A673 (cell line): ENCODE data around the gene ARSG. TPM values are rescaled to one million over a fixed set of nuclear protein-coding genes. Genes with fewer than 3 reads are reported as not detected.

Experiments used
- BruUV-seq: library from RNA; stranded (reverse); fragments of 400-500 nt; replicated peaks from 2 replicates; lab custom pipeline; 2021; lab: Mats Ljungman, UMichigan
- CTCF ChIA-PET: fragments of 300-600 bp; sonication (Branson Sonifier 250); formaldehyde crosslinking; loops from one replicate; lab custom pipeline; 2022; ENCODE audit warnings: antibody characterized with exemption; lab: Charles Lee
- POLR2A ChIA-PET: fragments of 300-600 bp; sonication (Branson Sonifier 250); formaldehyde crosslinking; loops from one replicate; lab custom pipeline; 2022; ENCODE audit warnings: antibody characterized with exemption; ENCODE audit not compliant: low non-redundant PET; lab: Charles Lee
- DNase-seq: peaks from one replicate; pipeline ENCODE4 v3.0.0-alpha.2; 2015; ENCODE audit warnings: low spot score
- H3K27ac ChIP-seq: fragments of 200-600 bp; sonication (generic); 2 replicates; pipeline ENCODE4 v1.5.1; 2016; ENCODE audit warnings: mixed run types, low read depth, mild to moderate bottlenecking, mixed read lengths, antibody characterized with exemption, low read length; ENCODE audit not compliant: poor library complexity, severe bottlenecking
- H3K27me3 ChIP-seq: fragments of 200-600 bp; sonication (generic); replicated peaks from 2 replicates; pipeline ENCODE4 v1.6.1; 2017; ENCODE audit warnings: mixed run types, low read depth, mild to moderate bottlenecking, mixed read lengths, antibody characterized with exemption, low read length; ENCODE audit not compliant: insufficient read depth, poor library complexity
- H3K36me3 ChIP-seq: fragments of 200-600 bp; sonication (generic); 2 replicates; pipeline ENCODE4 v1.6.1; 2016; ENCODE audit warnings: mixed run types, mild to moderate bottlenecking, mixed read lengths, antibody characterized with exemption, low read length; ENCODE audit not compliant: insufficient read depth, poor library complexity, severe bottlenecking
- H3K4me1 ChIP-seq: fragments of 200-600 bp; sonication (generic); 2 replicates; pipeline ENCODE4 v1.6.1; 2017; ENCODE audit warnings: mixed run types, mild to moderate bottlenecking, mixed read lengths, antibody characterized with exemption, low read length; ENCODE audit not compliant: insufficient read depth, poor library complexity, severe bottlenecking
- H3K4me3 ChIP-seq: fragments of 200-600 bp; sonication (generic); 2 replicates; pipeline ENCODE4 v1.5.1; 2016; ENCODE audit warnings: low read depth, mixed run types, mild to moderate bottlenecking, mixed read lengths, low read length; ENCODE audit not compliant: poor library complexity, severe bottlenecking
- H3K9me3 ChIP-seq: fragments of 200-600 bp; sonication (generic); 2 replicates; pipeline ENCODE4 v1.6.1; 2016; ENCODE audit warnings: mixed run types, low read depth, mild to moderate bottlenecking, mixed read lengths, antibody characterized with exemption, low read length; ENCODE audit not compliant: poor library complexity, severe bottlenecking
- EZH2 ChIP-seq: fragments of 200-600 bp; sonication (generic); IDR thresholded peaks from 2 replicates; pipeline ENCODE4 v1.6.1; 2017; ENCODE audit warnings: borderline replicate concordance, low read depth, mild to moderate bottlenecking, mixed read lengths, antibody characterized with exemption, low read length; ENCODE audit not compliant: poor library complexity, severe bottlenecking
- intact Hi-C: fragments of 100-400 bp; cut with micrococcal nuclease; formaldehyde crosslinking; loops from one replicate; pipeline ENCODE4 v1.10.0; 2022; ENCODE audit not compliant: unreplicated experiment
- total RNA-seq: library from RNA; stranded (reverse); gene quantifications from 2 replicates; pipeline ENCODE4 v1.2.3, GENCODE V29; 2021
- TF ChIP-seq, protein P1 (sequence below): fragments of 300-800, 200-600 bp; sonication (generic); conservative IDR thresholded peaks from 2 replicates; pipeline ENCODE4 v1.5.1; 2017; ENCODE audit warnings: low read depth, mild to moderate bottlenecking, antibody characterized with exemption, low read length, moderate library complexity, mixed read lengths

ARSG gene
- total RNA-seq, 1 experiment from 2014 or later: 1.0 TPM

DNA sequence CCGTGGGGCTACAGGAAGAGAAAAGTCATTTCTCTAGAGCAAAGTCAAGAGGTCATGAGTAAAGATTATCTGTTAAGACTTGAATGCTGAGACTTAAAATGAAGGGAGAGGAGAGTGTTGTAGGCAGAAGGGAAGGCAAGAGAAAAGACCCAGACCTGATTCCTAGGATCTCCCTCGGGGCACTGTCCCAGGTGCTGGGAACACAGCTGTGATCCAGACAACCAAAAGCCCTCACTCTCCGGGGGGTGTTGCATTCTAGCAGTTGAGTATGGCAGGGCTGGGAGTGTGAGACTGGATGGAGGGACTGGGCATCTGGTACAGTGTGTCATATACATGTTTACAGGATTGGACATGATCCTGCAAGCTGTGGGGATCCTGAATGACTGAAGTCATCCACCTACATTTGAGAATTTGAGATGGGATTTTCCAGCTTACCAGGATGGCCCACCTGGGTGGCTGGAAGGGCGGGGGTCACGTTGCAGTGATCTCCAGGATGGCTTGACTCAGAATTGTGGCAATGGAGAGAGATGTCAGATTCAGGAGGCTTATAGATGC lies 29.1 kb downstream of the ARSG start:
- BruUV-seq: no TSS peak
- no peaks in the 10 kb centered on the region for H3K9me3 ChIP-seq
- H3K4me3 ChIP-seq: no peak overlapping the region
- ChIA-PET CTCF (interaction anchor here (0.6 kb wide), 1 partner anchor 107 kb away, joined by 5 read pairs; no protein-coding TSS in a partner anchor), POLR2A (no interaction called here)
- TF ChIP-seq EZH2: no peak
- TF ChIP-seq, protein P1, sequence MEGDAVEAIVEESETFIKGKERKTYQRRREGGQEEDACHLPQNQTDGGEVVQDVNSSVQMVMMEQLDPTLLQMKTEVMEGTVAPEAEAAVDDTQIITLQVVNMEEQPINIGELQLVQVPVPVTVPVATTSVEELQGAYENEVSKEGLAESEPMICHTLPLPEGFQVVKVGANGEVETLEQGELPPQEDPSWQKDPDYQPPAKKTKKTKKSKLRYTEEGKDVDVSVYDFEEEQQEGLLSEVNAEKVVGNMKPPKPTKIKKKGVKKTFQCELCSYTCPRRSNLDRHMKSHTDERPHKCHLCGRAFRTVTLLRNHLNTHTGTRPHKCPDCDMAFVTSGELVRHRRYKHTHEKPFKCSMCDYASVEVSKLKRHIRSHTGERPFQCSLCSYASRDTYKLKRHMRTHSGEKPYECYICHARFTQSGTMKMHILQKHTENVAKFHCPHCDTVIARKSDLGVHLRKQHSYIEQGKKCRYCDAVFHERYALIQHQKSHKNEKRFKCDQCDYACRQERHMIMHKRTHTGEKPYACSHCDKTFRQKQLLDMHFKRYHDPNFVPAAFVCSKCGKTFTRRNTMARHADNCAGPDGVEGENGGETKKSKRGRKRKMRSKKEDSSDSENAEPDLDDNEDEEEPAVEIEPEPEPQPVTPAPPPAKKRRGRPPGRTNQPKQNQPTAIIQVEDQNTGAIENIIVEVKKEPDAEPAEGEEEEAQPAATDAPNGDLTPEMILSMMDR: no peak
- no peak for DNase-seq
- intact Hi-C loops: no loop called here
- no peak overlapping the region for H3K27ac ChIP-seq
- H3K36me3 ChIP-seq: no peaks in the 10 kb centered on the region
- no peaks in the 10 kb centered on the region for H3K27me3 ChIP-seq
- H3K4me1 ChIP-seq: no peaks in the 10 kb centered on the region

DNA sequence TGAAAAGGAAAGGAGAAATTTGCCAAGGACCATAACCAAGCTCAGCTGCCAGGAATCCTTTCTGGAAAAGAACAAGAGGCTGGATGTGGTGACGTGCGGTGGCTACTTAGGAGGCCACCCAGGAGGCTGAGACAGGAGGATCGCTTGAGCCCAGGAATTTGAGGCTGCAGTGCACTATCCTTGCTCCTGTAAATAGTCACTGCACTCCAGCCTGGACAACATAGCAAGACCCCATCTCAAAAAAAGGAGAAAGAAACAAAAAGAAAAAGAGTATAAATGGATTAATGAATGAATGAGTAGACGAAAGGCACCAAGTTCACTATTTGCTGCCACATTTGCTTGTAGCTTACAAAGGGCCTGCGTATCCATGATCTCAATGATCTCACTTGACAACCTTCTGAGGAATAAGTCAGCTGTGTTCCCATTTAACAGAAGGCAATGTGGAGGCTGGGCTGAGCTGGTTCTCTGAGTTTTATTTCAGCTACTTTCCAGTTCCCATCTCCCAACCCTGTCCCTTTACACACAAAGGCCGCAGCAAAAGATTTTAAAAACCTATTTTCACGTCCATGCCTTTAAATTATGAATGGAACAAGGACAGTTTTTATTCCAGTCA lies 29.8 kb downstream of the ARSG start:
- Histone ChIP-seq H3K9me3 (no peaks in the 10 kb centered on the region), H3K4me3 (no peak overlapping the region), H3K36me3 (no peaks in the 10 kb centered on the region), H3K4me1 (no peaks in the 10 kb centered on the region), H3K27ac (no peak overlapping the region), H3K27me3 (no peaks in the 10 kb centered on the region)
- intact Hi-C loops: no loop called here
- ChIA-PET POLR2A (no interaction called here), CTCF (interaction anchor here (0.6 kb wide), 1 partner anchor 107 kb away, joined by 5 read pairs; no protein-coding TSS in a partner anchor)
- DNase-seq: no peak
- TF ChIP-seq, protein P1: no peak
- no peak for TF ChIP-seq EZH2
- no TSS peak for BruUV-seq

DNA sequence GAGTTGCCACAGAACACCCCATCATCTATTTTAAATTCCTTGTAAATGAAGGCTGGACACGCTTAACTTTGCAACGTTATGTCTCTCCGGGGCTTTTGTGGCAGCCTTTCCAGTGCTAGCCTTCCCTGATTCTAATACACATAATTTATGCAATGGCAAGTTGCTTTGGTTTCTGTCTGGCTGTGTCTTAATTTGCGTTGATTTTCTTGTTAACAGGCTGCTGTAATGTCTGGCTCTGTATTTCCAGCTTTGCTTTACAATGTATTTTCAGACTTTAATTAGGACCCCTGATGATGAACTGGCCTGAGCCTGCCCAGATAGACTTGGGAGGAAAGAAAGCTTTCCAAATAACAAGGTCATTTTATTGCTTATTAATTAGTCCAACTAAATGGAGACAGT lies 30.3 kb downstream of the ARSG start:
- TF ChIP-seq, protein P1: no peak
- TF ChIP-seq EZH2: no peak
- no peak overlapping the region for H3K27ac ChIP-seq
- no peaks in the 10 kb centered on the region for H3K27me3 ChIP-seq
- BruUV-seq: no TSS peak
- no peak for DNase-seq
- intact Hi-C loops: no loop called here
- no peaks in the 10 kb centered on the region for H3K9me3 ChIP-seq
- H3K4me1 ChIP-seq: no peaks in the 10 kb centered on the region
- ChIA-PET POLR2A (no interaction called here), CTCF (no interaction called here)
- no peaks in the 10 kb centered on the region for H3K36me3 ChIP-seq
- H3K4me3 ChIP-seq: no peak overlapping the region
